GM18526 (cell line): ENCODE measurements around the gene NPY5R.

Experiments
- POLR2A ChIP-seq: IDR thresholded peaks from 3 replicates; pipeline ENCODE4 v1.6.1; 2011; ENCODE audit not compliant: insufficient read length; ENCODE audit errors: extremely low read depth

Gene NPY5R

GRCh38 chr4:163343604-163344146, at the start of gene NPY5R:
NPY5R (plus strand) TSS chr4:163343892; CDS start chr4:163350274, 6,382 bp downstream.
- TF ChIP-seq POLR2A: no peak

GRCh38 chr4:163295138-163295537, 48.6 kb upstream of the NPY5R start:
- TF ChIP-seq POLR2A: no peak

GRCh38 chr4:163300445-163300844, 43.2 kb upstream of the NPY5R start:
- TF ChIP-seq POLR2A: no peak

GRCh38 chr4:163303069-163303468, 40.6 kb upstream of the NPY5R start:
- no peak for TF ChIP-seq POLR2A

- no peak for TF ChIP-seq POLR2A
These were observed 34.2 kb upstream of the NPY5R start for GRCh38 chr4:163309466-163309865.

GRCh38 chr4:163317110-163317509, 26.6 kb upstream of the NPY5R start:
- no peak for TF ChIP-seq POLR2A

GRCh38 chr4:163330916-163331628, 12.6 kb upstream of the NPY5R start:
- no peak for TF ChIP-seq POLR2A

- TF ChIP-seq POLR2A: no peak
These were observed 11.9 kb upstream of the NPY5R start for GRCh38 chr4:163331629-163332376.

- TF ChIP-seq POLR2A: no peak
These were observed 10.9 kb upstream of the NPY5R start, which contains the start of gene NPY1R for GRCh38 chr4:163332526-163333406. NPY1R (minus strand) TSS chr4:163332596; CDS start chr4:163326554, 6,042 bp downstream.

- TF ChIP-seq POLR2A: no peak
These were observed 8.3 kb upstream of the NPY5R start for GRCh38 chr4:163335384-163335783.

GRCh38 chr4:163344147-163345125, 744 bp downstream of the NPY5R start:
- no peak for TF ChIP-seq POLR2A

GRCh38 chr4:163350672-163351071, 7.0 kb downstream of the NPY5R start:
- TF ChIP-seq POLR2A: no peak

- TF ChIP-seq POLR2A: no peak
These were observed 9.4 kb downstream of the NPY5R start for GRCh38 chr4:163353054-163353453.

- no peak for TF ChIP-seq POLR2A
These were observed 12.4 kb downstream of the NPY5R start for GRCh38 chr4:163356104-163356503.

GRCh38 chr4:163367651-163368050, 24.0 kb downstream of the NPY5R start:
- TF ChIP-seq POLR2A: no peak

- TF ChIP-seq POLR2A: no peak
These were observed 28.3 kb downstream of the NPY5R start for GRCh38 chr4:163372029-163372428.
